Measurements from ENCODE around the gene RASSF4.

Gene RASSF4

GRCh38 chr10:44963772-44964633 lies 4.4 kb downstream of the RASSF4 start:
- no peak for FAIRE-seq

DNA sequence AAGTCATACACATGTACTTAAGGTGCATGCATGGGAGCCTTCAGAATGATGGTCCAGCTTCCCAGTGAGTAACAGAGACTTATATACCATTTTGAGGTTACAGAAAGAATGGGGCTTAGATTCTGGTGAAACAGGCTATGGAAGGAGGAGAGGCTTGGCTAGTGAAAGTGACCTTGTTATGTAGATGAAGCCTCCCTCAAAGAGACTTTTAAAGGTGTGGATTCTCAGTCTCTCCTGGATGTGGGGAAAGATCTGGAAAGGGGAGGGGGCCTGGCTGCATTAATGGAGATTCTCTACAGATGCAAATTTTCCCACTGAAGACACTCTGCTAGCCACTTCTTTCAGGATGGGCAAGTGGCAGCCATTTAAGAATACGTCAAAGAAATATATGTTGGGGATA lies 5.5 kb downstream of the RASSF4 start:
- FAIRE-seq: no peak

DNA sequence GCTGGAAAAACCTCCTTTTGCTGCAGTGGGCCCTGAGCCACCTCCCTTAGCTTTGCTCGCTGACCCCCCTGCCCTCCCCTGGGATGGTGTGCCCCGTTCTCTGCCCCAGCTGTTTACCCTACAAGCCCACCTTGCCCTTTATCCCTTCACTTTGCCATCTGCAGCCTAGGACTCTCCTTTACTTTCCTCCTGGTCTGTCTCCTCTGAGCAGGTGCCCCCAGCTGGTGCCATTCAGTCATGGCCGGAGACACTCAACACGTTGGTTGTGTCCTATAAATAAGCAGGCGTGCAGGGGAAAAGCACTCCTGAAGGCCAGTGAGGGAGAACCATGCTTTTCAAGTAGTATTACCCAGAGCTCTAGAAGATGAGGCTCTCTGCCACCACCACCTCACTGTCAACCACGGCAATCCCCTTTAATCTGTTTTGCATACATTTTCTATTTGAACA lies 6.1 kb downstream of the RASSF4 start:
- FAIRE-seq: no peak

- no peak for FAIRE-seq
Observed at GRCh38 chr10:44966129-44966815, 6.7 kb downstream of the RASSF4 start.

DNA sequence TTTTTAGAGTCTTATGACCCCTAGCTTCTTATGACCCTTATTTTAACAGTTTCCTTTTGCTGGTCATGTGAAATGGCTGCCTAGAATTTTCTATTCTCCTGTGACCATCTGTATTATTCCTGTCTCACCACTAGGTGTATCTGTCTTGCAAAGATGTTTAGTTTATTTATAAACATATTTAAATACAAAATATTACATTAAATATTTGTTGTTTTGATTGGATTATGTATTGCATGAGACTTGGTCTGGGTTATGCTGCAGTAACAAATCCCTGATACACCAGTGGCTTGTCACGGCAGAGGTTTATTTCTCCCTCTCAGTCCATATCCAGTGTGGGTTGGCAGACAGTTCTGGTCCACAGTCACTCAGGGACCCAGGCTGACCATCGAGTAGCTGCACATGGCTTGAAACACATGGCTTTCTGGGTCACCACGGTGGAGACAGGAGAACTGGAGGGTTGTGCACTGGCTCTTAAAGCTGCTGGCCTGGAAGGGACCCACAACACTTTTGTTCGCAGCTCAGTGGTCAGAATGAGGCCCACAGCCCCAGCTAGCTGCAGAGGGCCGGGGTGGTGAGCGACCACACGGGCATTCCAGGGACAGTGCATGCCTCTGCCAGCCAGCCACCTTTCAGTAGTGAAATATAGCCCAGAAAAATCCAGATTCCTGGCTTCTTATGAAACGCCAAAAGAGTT lies 7.4 kb downstream of the RASSF4 start:
- no peak for FAIRE-seq

DNA sequence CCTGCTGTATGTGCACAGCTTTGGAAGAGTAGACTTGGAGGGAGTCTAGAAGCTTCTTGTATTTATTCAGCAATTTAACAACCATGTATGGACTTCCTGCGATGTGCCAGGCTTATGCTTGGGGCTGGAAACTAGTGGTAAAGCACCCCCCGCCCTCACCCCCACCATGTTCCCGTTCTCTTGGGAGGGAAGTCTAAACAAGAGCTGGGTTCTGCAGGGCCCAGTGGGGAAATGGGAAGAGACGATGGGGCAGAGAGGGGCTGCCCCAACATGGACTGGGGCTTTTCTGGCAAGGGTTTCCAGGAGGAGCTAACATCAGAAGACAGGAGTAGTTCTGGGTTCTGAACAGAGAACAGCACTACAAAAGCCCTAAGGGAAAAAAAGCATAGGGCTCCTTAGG lies 8.0 kb downstream of the RASSF4 start:
- no peak for FAIRE-seq

DNA sequence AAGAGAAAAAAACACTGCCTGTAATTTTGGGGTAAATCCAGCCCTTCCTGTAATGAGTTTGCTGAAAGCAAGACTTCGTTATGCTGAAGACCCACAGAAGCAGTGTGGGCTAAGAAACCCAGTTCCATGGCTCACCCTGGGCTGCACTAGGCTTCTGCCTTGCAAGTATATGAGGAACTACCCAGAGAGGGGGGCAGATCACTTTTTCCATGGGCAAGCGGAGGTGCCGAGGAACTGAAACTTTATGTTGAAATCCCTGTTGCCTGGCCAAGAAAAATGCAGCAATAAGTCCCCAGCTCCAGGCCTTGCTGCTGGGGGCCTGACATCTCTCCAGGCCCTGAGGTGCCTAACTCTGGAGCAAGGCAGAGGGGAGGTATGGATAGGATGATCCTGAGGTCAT lies 8.5 kb downstream of the RASSF4 start:
- FAIRE-seq: no peak

GRCh38 chr10:44968500-44969400 lies 9.1 kb downstream of the RASSF4 start:
- FAIRE-seq: no peak

DNA sequence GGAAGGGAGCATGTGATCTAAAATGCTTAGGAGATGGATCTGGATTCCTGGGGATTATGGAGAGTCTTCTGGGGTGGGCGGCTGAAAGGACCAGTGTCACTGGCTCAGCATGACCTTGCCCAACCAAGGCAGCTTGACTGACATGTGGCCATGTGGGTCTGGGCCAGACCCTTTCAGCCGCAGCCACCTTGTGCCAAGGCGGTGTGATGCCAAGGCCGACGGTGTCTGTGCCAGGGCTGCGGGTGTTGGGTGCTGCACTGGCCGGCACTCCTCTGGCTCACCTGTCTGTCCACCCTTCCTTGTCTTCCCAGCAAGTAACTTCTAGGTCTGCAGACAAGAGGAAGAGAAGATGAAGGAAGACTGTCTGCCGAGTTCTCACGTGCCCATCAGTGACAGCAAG lies 10.3 kb downstream of the RASSF4 start:
- no peak for FAIRE-seq

GRCh38 chr10:44970812-44971395 lies 11.3 kb downstream of the RASSF4 start:
- FAIRE-seq: no peak

- FAIRE-seq: no peak
Observed at GRCh38 chr10:44971434-44971833, 11.8 kb downstream of the RASSF4 start.

DNA sequence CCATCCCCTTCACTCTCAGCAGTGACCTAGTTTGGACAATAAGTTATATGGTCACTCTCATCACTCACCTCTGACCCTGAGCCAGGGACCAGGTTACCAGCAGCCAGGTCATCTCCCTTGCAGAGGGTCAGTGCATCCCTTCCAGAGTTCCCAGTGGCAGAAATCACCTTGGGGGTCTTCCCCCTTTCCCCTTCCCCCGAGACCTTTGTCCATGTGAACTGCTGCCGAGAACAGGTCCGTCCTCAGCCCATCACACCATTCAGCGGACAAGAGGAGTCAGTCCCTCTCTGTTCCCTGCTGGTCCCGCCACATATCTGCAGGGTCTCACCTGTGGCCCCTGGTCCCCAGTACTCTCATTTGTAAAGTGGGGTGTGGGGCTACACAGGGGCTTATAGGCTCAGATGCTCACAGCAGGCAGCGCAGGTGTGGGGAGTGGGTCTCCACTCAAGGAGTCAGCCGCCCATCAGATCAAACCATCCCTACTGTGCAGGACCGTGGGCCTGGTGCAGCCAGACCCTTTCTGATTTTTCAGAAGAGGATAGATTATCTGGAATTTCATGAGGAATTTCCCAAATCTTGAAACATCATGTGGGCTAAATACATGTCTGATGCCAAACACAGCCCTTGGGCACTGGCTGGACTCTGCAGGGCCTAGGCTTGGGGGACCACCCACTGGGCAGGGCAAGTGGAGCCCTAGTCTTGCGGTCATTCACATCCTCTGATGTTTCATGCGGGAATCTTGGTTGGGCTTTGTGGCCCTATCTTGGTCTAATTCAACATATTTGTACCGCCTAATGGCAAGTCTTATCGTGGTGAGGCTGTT lies 12.5 kb downstream of the RASSF4 start:
- no peak for FAIRE-seq

DNA sequence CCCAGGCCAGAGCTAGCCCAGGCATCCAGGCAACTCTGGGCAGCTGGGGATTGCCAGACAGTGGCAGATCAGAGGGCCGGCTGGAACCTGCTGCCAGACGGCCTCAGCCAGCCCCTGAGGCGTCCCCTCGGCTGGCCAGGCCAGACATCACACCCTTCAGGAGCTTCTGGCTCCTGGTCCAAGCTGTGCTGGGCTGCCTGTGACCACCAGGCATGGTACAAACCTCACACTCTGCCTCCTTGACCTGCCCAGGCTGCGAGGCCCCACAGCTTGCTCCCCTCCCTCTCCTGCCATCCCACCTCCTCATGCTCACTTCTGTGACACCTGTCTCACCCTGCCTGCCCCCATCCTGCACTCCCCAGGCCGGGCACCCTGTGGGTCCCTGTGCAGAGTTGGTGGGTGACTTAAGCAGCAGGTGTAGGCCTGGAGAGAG lies 13.3 kb downstream of the RASSF4 start:
- no peak for FAIRE-seq

DNA sequence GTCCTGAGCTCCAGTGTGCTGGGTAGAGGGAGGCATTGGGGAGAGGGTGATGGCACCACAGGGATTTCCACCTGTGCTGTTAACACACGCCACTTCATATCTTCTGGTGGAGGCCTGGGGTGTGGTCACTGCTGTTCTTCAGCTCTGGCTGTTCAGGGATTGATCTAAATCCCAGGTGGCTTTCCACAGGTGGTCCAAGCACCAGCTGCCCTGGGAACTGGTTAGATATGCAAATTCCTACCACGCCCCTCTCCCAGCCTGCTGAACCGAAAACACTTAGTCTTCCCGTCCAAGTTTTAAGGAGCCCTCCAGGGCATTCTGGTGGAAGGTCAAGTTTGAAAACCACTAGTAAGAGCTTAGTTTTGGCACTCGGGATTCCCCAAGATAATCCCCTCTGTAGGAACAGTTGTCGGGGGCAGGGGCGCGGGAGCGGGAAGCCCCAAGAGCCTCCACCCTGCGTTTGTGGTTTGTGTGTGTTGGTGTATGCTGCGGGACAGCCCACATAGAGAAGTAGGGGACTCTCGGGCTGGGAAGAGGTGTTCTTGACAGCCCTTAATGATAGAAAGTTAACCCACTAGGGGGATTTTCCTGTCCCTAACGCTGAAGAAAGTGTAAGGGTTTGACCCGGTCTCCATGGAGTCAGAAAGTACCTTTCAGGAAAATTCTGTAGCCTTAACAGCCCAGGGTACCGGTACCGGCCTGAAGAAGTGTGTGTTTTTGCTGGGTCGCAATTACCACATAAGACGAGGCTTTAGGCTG lies 13.9 kb downstream of the RASSF4 start:
- FAIRE-seq: no peak

DNA sequence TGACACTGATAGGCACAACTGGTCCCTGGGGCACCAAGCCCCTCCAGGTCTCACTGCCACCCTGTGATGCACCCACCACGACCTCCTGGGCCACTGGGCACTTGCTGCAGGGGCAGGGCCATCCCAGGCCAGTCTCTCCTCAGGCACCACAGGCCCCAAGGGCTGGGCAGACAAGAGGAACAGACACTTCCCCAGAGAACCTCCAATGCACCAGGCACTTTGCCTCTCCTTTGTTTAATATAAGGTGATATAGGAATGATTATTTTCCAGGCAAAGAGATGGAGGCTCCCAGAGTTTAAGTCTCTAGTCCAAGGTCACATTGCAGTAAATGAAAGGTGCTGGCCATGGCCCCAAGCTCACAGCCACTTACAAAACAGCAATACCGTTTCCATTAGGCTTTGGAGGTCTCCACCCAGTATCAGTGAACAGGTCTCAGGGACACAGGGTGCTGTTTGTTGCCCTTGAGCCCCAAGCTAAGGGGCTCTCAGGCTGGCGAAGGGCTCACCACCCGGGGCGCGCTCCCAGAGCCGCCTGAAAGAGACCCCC lies 14.6 kb downstream of the RASSF4 start:
- FAIRE-seq: no peak

- FAIRE-seq: no peak
Observed at GRCh38 chr10:44974628-44975430, 15.2 kb downstream of the RASSF4 start.

- FAIRE-seq: no peak
Observed at GRCh38 chr10:44975431-44976331, 16.1 kb downstream of the RASSF4 start.
